Testis (tissue), 2 donors: Measurements from ENCODE around the gene LY6G5C.
A peak's percentile ranks its signal among the peaks of the same experiment; 100 is the strongest.

ENCODE experiments used
- POLR2A ChIP-seq: fragments of 450-650 bp; IDR thresholded peaks from one replicate; pipeline ENCODE4 v1.6.1; 2017; ENCODE audit warnings: antibody characterized with exemption, mild to moderate bottlenecking, moderate library complexity
- TF ChIP-seq, protein P1 (sequence below), 3 experiments: fragments of 450-650 bp in 2 of 3; fragments of 200-600 bp in 1 of 3; sonication (generic) in 1 of 3; IDR thresholded peaks; one replicate each; pipeline ENCODE4 v1.5.1; 2016 to 2019; ENCODE audit warnings: antibody characterized with exemption in 3 of 3, mild to moderate bottlenecking in 2 of 3, moderate library complexity in 1 of 3

DNA sequence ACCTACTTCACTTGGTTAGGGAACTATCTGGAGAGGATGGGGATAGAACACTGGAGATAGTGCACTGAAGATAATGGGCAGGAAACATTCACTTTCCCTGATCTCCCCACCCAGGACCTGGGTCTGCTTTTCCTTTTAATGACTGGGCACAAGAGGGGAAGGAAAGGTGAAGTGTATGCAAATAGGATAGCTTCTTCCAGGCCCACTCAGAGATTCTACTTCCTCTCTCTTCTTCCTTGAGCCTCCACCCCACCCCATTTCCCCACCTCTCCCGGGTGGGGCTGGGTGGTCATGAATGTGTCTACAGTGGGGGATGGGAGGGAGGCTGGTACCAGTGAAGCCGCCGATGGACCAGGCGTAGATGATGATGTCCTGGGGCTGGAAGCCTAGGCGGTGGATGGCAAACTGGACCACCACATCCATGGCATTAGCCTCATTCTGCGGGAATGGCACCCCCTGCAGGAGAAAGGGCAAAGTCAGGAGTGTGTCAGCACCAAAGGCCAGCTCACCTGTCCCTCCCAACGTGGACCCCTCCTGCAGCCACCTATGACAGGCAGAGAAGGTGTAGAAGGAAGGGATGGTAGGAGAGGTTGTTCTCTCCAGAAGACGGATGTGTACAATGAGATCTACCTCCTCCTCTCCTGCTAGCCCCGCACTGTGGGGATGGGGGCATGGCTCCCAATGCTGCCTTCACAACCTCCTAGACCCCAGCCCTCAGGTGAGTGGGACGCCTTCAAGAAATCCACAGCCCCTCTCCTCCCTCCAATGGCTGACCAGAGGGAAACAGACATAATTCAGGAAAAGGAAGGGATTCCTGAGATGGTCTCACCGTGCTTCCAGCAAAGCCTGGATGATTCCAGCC, 8.6 kb upstream of the LY6G5C start:
- TF ChIP-seq, protein P1, sequence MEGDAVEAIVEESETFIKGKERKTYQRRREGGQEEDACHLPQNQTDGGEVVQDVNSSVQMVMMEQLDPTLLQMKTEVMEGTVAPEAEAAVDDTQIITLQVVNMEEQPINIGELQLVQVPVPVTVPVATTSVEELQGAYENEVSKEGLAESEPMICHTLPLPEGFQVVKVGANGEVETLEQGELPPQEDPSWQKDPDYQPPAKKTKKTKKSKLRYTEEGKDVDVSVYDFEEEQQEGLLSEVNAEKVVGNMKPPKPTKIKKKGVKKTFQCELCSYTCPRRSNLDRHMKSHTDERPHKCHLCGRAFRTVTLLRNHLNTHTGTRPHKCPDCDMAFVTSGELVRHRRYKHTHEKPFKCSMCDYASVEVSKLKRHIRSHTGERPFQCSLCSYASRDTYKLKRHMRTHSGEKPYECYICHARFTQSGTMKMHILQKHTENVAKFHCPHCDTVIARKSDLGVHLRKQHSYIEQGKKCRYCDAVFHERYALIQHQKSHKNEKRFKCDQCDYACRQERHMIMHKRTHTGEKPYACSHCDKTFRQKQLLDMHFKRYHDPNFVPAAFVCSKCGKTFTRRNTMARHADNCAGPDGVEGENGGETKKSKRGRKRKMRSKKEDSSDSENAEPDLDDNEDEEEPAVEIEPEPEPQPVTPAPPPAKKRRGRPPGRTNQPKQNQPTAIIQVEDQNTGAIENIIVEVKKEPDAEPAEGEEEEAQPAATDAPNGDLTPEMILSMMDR (IDR thresholded peaks at IDR 0.05) = peak in 1 of 3 experiments; percentile 23
- TF ChIP-seq POLR2A = no peak
